GM10266 (cell line): ENCODE measurements around the gene ISG20.
A peak's percentile ranks its signal among the peaks of the same experiment; 100 is the strongest.

ENCODE experiments used
- DNase-seq: peaks from one replicate; pipeline ENCODE4 v3.0.0; 2012; ENCODE audit errors: extremely low spot score
- TF ChIP-seq, protein P1 (sequence below): IDR thresholded peaks from 2 replicates; pipeline ENCODE4 v1.5.1; 2012; ENCODE audit warnings: mild to moderate bottlenecking, low read depth; ENCODE audit not compliant: control insufficient read depth, insufficient read depth; ENCODE audit errors: missing control alignments

ISG20 gene

GRCh38 chr15:88619796-88620195, 19.0 kb upstream of the ISG20 start:
- DNase-seq = no peak
- TF ChIP-seq, protein P1, sequence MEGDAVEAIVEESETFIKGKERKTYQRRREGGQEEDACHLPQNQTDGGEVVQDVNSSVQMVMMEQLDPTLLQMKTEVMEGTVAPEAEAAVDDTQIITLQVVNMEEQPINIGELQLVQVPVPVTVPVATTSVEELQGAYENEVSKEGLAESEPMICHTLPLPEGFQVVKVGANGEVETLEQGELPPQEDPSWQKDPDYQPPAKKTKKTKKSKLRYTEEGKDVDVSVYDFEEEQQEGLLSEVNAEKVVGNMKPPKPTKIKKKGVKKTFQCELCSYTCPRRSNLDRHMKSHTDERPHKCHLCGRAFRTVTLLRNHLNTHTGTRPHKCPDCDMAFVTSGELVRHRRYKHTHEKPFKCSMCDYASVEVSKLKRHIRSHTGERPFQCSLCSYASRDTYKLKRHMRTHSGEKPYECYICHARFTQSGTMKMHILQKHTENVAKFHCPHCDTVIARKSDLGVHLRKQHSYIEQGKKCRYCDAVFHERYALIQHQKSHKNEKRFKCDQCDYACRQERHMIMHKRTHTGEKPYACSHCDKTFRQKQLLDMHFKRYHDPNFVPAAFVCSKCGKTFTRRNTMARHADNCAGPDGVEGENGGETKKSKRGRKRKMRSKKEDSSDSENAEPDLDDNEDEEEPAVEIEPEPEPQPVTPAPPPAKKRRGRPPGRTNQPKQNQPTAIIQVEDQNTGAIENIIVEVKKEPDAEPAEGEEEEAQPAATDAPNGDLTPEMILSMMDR = no peak

- DNase-seq = peak; percentile 97
- TF ChIP-seq, protein P1 = no peak
Measured at GRCh38 chr15:88620995-88621772, 17.6 kb upstream of the ISG20 start, which contains the start of gene AEN. TSS of gene AEN (plus strand) at chr15:88621340. CDS start at chr15:88626210, 4,870 bp downstream.

GRCh38 chr15:88621789-88622604, 16.8 kb upstream of the ISG20 start:
- DNase-seq = peak; percentile 72
- TF ChIP-seq, protein P1 = no peak

DNA sequence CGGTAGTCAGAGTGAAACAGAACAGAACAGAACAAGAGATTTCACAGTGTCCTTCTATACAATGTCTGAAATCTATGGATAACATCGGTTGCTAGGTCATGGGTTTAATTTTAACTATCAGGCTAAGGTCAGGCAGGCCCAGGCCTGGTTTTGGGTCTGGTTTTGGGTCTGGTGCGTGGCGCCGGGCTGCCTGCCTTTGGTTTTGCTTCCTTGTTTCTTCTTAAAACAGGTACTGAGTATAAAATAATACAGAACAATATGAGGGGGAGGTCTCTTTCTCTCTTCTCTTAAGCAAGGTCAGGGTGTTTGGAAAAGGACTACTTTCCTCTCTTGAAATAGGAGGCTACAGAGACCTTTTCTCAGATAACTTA, 16.2 kb upstream of the ISG20 start:
- TF ChIP-seq, protein P1 = no peak
- no peak for DNase-seq

- DNase-seq = no peak
- TF ChIP-seq, protein P1 = no peak
Measured at GRCh38 chr15:88623061-88623460, 15.8 kb upstream of the ISG20 start.

GRCh38 chr15:88623632-88624031, 15.2 kb upstream of the ISG20 start:
- TF ChIP-seq, protein P1 = no peak
- DNase-seq = no peak
